DND-41 (cell line): ENCODE data around the gene GPC3.

Experiments used
- ATAC-seq: fragments of 200-7000 bp; cut with Tn5 transposase; 3 replicates; pipeline ENCODE4 v1.9.1; 2021; ENCODE audit warnings: low read depth; ENCODE audit not compliant: insufficient read depth
- DNase-seq: peaks from one replicate; pipeline ENCODE4 v3.0.0-alpha.2; 2020
- H2AFZ ChIP-seq: 2 replicates; pipeline ENCODE4 v1.6.0; 2012; ENCODE audit warnings: low read depth, low read length
- H3K27ac ChIP-seq: 2 replicates; pipeline ENCODE4 v1.5.1; 2012; ENCODE audit warnings: low read length, inconsistent platforms
- H3K27me3 ChIP-seq: fragments of 200-600 bp; sonication (generic); 2 replicates; pipeline ENCODE4 v1.6.0; 2012; ENCODE audit warnings: low read length, mild to moderate bottlenecking, inconsistent platforms; ENCODE audit not compliant: insufficient read depth, poor library complexity
- H3K36me3 ChIP-seq: 2 replicates; pipeline ENCODE4 v1.5.1; 2012; ENCODE audit warnings: low read length, inconsistent platforms; ENCODE audit not compliant: insufficient read depth
- H3K4me1 ChIP-seq: 2 replicates; pipeline ENCODE4 v1.5.1; 2012; ENCODE audit warnings: mild to moderate bottlenecking, low read length; ENCODE audit not compliant: insufficient read depth
- H3K4me2 ChIP-seq: 2 replicates; pipeline ENCODE4 v1.6.0; 2012; ENCODE audit warnings: mild to moderate bottlenecking, moderate library complexity, low read length, inconsistent platforms; ENCODE audit not compliant: insufficient read depth
- H3K4me3 ChIP-seq, 2 experiments: fragments of 200-600 bp in 1 of 2; shearing (Covaris generic) in 1 of 2; 2 replicates each; pipeline ENCODE4 v1.5.1; 2012 to 2016; ENCODE audit warnings: inconsistent platforms in 2 of 2, low read length in 2 of 2, mild to moderate bottlenecking in 2 of 2, low read depth in 1 of 2, moderate library complexity in 1 of 2
- H3K79me2 ChIP-seq: 2 replicates; pipeline ENCODE4 v1.6.0; 2012; ENCODE audit warnings: low read length, inconsistent platforms; ENCODE audit not compliant: insufficient read depth
- H3K9ac ChIP-seq: 2 replicates; pipeline ENCODE4 v1.6.0; 2012; ENCODE audit warnings: low read depth, mild to moderate bottlenecking, inconsistent platforms, low read length, moderate library complexity
- H3K9me3 ChIP-seq: 2 replicates; pipeline ENCODE4 v1.5.1; 2012; ENCODE audit warnings: low read length, moderate library complexity, mild to moderate bottlenecking, inconsistent platforms; ENCODE audit not compliant: insufficient read depth, severe bottlenecking
- H4K20me1 ChIP-seq: 2 replicates; pipeline ENCODE4 v1.6.0; 2012; ENCODE audit warnings: low read length; ENCODE audit not compliant: insufficient read depth
- CTCF ChIP-seq: IDR thresholded peaks from 2 replicates; pipeline ENCODE4 v1.5.1; 2012; ENCODE audit warnings: borderline replicate concordance, low read length, moderate library complexity, mild to moderate bottlenecking; ENCODE audit not compliant: poor library complexity, severe bottlenecking; ENCODE audit errors: extremely low read depth
- EZH2 ChIP-seq: IDR thresholded peaks from 3 replicates; pipeline ENCODE4 v1.6.1; 2012; ENCODE audit warnings: borderline replicate concordance, low read depth, mild to moderate bottlenecking, moderate library complexity, low read length, inconsistent platforms; ENCODE audit not compliant: severe bottlenecking

The GPC3 gene

DNA sequence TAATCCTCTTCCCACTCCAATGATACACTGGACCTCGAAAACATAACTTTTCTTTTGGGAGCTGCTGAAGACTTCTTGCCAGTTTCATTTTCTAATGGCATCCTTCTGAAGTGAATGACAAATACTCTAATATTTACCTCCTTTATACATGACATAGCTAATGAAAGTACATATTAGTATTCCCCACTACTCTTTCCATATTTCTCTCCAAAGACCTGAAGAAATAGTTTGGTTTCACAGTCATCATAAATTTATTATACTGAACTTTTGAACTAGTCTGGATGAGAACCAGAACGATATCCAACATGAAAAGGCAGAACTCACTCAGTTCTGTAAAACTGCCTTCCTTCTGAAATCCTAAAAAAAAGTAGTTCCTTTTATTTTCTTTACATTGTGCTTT, 139.1 kb downstream of the GPC3 start:
- TF ChIP-seq CTCF (no peak), EZH2 (no peak)
- Histone ChIP-seq H3K9ac (no peak overlapping the region), H3K27me3 (no peaks in the 10 kb centered on the region), H3K4me2 (no peak overlapping the region), H3K36me3 (no peaks in the 10 kb centered on the region), H3K9me3 (no peaks in the 10 kb centered on the region), H2AFZ (no peak overlapping the region), H3K4me1 (no peaks in the 10 kb centered on the region), H4K20me1 (no peaks in the 10 kb centered on the region), H3K79me2 (no peaks in the 10 kb centered on the region), H3K27ac (no peak overlapping the region), H3K4me3 (no peak overlapping the region)
- DNase-seq = no peak
- ATAC-seq = no peak

GRCh38 chrX:133840415-133840814, 145.0 kb downstream of the GPC3 start:
- H3K27me3 ChIP-seq = no peaks in the 10 kb centered on the region
- no peak for ATAC-seq
- no peak for TF ChIP-seq EZH2
- TF ChIP-seq CTCF = no peak

GRCh38 chrX:133838761-133839676, 146.4 kb downstream of the GPC3 start:
- H3K79me2 ChIP-seq = no peaks in the 10 kb centered on the region
- H3K9me3 ChIP-seq = no peaks in the 10 kb centered on the region
- no peak overlapping the region for H3K4me2 ChIP-seq
- no peaks in the 10 kb centered on the region for H4K20me1 ChIP-seq
- no peak overlapping the region for H3K27ac ChIP-seq
- no peak overlapping the region for H3K9ac ChIP-seq
- H3K4me3 ChIP-seq = no peak overlapping the region
- DNase-seq (peak; percentile 54), ATAC-seq (peak; percentile 49; the same call in 1 of the 3 replicates)
- peak overlapping the region; percentile 1; the same call in 1 of the 2 replicates for H2AFZ ChIP-seq
- TF ChIP-seq EZH2 = no peak
- TF ChIP-seq CTCF = peak; percentile 72
- H3K36me3 ChIP-seq = no peaks in the 10 kb centered on the region
- 0 out of 2 replicates have a peak, but pooled peaks cover 4% of the 10 kb centered on the region for H3K4me1 ChIP-seq
- H3K27me3 ChIP-seq = no peaks in the 10 kb centered on the region

More at GRCh38 chrX:133840415-133840814, 145.0 kb downstream of the GPC3 start:
- H4K20me1 ChIP-seq = no peaks in the 10 kb centered on the region
- no peaks in the 10 kb centered on the region for H3K9me3 ChIP-seq
- H3K27ac ChIP-seq = no peak overlapping the region
- no peak overlapping the region for H2AFZ ChIP-seq
- DNase-seq = no peak
- no peak overlapping the region for H3K4me2 ChIP-seq
- 0 out of 2 replicates have a peak, but pooled peaks cover 4% of the 10 kb centered on the region for H3K4me1 ChIP-seq
- no peak overlapping the region for H3K4me3 ChIP-seq
- H3K79me2 ChIP-seq = no peaks in the 10 kb centered on the region
- H3K9ac ChIP-seq = no peak overlapping the region
- no peaks in the 10 kb centered on the region for H3K36me3 ChIP-seq
